ENCODE data around the gene ZNF474. TPM values are rescaled to one million over a fixed set of nuclear protein-coding genes. Genes with fewer than 3 reads are reported as not detected.

Gene ZNF474
- total and polyA plus RNA-seq, 3 donors from 2014 or later, result 3.7 to 16.4 (median 7.1) TPM

GRCh38 chr5:122190156-122190555 lies 60.8 kb downstream of the ZNF474 start:
- H3K4me3 ChIP-seq, result no peak overlapping the region
- H3K27ac ChIP-seq, result no peak overlapping the region
- H3K9me3 ChIP-seq, result no peaks in the 10 kb centered on the region
- no peak for DNase-seq
- TF ChIP-seq CTCF (IDR thresholded peaks at IDR 0.05), result no peak
- TF ChIP-seq POLR2A (IDR thresholded peaks at IDR 0.05), result no peak
- intact Hi-C loops (cut with DNase I; ENCODE audit: low total_unique reads), result loop anchor here (5.0 kb wide), 1 partner anchor 222 kb away; no protein-coding TSS in a partner anchor
- 51 to 53% methylated on average over 3 of the region's 3 CpGs for WGBS, 2 donors
- H3K4me1 ChIP-seq, result peaks cover 3% of the 10 kb centered on the region
- H3K27me3 ChIP-seq, result no peaks in the 10 kb centered on the region
- H3K36me3 ChIP-seq (ENCODE audit: low read depth, missing control alignments), result no peaks in the 10 kb centered on the region

GRCh38 chr5:122192497-122193496 lies 63.5 kb downstream of the ZNF474 start:
- Histone ChIP-seq H3K36me3 (ENCODE audit: low read depth, missing control alignments) (no peaks in the 10 kb centered on the region), H3K27ac (no peak overlapping the region), H3K4me3 (no peak overlapping the region), H3K9me3 (no peaks in the 10 kb centered on the region), H3K27me3 (no peaks in the 10 kb centered on the region), H3K4me1 (peaks cover 3% of the 10 kb centered on the region)
- TF ChIP-seq CTCF (IDR thresholded peaks at IDR 0.05) (peak; percentile 39 to 62 (median 50)), POLR2A (IDR thresholded peaks at IDR 0.05) (no peak)
- WGBS, 2 donors, result 51 to 57% methylated on average over 8 of the region's 8 CpGs
- DNase-seq, result peak; percentile 55
- intact Hi-C loops (cut with DNase I; ENCODE audit: low total_unique reads), result loop anchor here (5.0 kb wide), 1 partner anchor 220 kb away; no protein-coding TSS in a partner anchor

- 40 to 42% methylated on average over 3 of the region's 3 CpGs for WGBS, 2 donors
- TF ChIP-seq POLR2A (IDR thresholded peaks at IDR 0.05) (no peak), CTCF (IDR thresholded peaks at IDR 0.05) (peak; percentile 14 to 60 (median 48))
- Histone ChIP-seq H3K27me3 (no peaks in the 10 kb centered on the region), H3K9me3 (no peaks in the 10 kb centered on the region), H3K4me3 (no peak overlapping the region), H3K27ac (no peak overlapping the region), H3K36me3 (ENCODE audit: low read depth, missing control alignments) (no peaks in the 10 kb centered on the region), H3K4me1 (no peaks in the 10 kb centered on the region)
- intact Hi-C loops (cut with DNase I; ENCODE audit: low total_unique reads), result no loop called here
- DNase-seq, result peak; percentile 57
Measured at GRCh38 chr5:122195802-122196394, 66.6 kb downstream of the ZNF474 start.

- Histone ChIP-seq H3K27me3 (no peaks in the 10 kb centered on the region), H3K4me3 (no peak overlapping the region), H3K27ac (no peak overlapping the region), H3K4me1 (no peaks in the 10 kb centered on the region), H3K9me3 (no peaks in the 10 kb centered on the region), H3K36me3 (ENCODE audit: low read depth, missing control alignments) (no peaks in the 10 kb centered on the region)
- no peak for TF ChIP-seq POLR2A (IDR thresholded peaks at IDR 0.05)
- TF ChIP-seq CTCF (IDR thresholded peaks at IDR 0.05), result no peak
- intact Hi-C loops (cut with DNase I; ENCODE audit: low total_unique reads), result no loop called here
- 75 to 78% methylated on average over 3 of the region's 3 CpGs for WGBS, 2 donors
- DNase-seq, result no peak
Measured at GRCh38 chr5:122199146-122199545, 69.8 kb downstream of the ZNF474 start.
